Stimulated activated CD8-positive, alpha-beta memory T cell treated with anti-CD3 and anti-CD28 coated beads, Interleukin-2, amount 100 ng/mL, for 48 hours (primary cell): ENCODE measurements around the gene RAP1GAP.

Experiments
- DNase-seq, 2 donors: peaks; one replicate each; pipeline ENCODE4 v3.0.0-alpha.2; 2020; ENCODE audit warnings: low read depth in 2 of 2

RAP1GAP gene

GRCh38 chr1:21662426-21663247, 6.5 kb downstream of the RAP1GAP start:
- DNase-seq, result no peak

DNA sequence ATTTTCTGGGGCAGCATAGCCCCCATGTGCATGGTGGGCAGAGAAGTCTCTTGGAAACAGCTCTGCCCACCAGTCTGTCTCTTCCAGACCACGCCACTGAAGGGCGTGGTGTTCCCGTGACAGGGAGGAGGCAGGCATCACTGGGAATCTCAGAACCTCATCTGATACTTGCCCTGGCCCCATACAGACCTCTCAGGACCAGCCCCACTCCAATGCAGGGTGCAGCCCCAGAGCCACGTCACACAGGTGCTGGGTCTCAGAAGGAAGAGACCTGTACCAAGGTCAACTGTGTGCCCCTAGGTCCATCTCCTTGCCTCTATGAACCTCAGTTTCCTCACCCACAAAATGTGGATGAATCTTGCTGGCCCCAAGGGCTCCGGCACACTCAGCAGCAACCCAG, 7.3 kb downstream of the RAP1GAP start:
- DNase-seq, result no peak

DNA sequence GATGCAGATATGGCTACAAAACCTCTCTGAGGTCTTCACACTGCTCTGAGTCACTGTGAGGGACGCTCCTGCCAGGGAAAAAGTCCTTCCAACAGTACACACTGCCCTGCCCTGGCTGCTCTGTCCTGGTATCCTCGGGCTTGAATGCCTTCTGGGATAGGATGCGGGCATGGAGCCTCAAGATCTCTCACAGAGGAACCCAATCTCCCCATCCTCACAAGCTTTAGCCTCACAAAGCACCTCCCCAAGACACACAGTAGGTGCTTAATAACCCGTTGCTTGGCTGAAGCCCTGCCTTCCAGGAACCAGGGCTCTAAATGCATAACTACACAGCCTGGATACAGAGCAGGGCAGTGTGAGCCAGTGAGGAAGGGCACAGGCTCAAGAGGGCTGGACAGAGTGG, 9.2 kb downstream of the RAP1GAP start:
- no peak for DNase-seq

DNA sequence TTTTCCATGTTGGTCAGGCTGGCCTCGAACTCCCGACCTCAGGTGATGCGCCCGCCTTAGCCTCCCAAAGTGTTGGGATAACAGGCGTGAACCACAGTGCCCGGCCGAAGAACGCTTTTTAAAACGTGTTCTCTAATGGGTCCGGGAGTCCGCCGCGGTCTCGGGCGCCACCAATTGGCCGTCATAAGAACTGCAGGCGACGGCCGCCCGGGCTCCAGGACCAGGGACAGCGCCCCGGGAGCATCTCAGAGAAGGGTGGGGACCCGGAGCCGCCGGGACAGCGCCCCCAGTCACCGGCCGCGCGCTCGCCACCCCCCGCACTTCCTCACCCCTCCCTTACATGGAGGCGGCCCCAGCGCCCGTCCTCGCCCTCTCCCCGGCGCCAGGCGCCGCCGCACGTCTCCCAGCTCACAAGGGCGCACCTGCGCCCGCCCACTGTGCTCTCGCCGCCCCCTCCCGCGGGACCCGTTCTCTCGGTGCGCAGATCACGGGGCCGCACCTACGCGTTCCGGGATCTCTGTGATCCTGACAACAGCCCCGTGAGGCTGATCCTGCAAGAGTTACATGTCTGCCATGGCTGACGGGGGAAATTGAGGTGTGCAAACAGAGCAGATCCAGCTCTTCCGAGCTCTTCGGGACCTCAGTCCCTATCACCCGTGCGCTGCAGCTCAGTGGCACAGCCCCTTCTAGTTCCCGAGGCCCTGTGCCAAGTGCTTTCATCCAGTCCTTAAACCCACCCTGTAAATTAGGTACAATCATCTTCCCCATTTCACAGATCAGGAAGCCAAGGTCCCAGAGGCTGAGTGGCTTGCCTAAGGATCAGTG, 9.8 kb downstream of the RAP1GAP start:
- DNase-seq, result peak; percentile 58 to 64

- DNase-seq, result no peak
Measured at GRCh38 chr1:21657456-21658190, 11.5 kb downstream of the RAP1GAP start.

GRCh38 chr1:21655748-21656147, 13.4 kb downstream of the RAP1GAP start:
- DNase-seq, result no peak

DNA sequence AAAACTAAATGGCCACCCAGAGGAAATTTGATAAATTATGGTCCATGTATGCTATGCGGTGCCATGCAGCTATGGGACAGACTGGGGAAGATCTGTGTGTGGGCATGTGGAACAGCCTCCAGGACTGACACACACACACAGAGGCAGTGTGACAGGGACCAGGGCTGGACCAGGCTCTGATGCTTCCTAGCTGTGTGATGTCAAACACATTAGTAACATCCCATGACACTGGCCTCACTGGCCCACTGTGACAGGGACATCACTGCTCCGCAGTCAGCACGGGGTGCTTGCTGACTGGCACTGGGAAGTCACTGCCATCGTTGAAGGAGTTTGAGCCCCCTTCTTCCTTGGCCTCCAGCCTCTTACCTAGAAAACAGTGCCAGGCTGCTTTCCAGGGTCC, 13.9 kb downstream of the RAP1GAP start:
- DNase-seq, result no peak

DNA sequence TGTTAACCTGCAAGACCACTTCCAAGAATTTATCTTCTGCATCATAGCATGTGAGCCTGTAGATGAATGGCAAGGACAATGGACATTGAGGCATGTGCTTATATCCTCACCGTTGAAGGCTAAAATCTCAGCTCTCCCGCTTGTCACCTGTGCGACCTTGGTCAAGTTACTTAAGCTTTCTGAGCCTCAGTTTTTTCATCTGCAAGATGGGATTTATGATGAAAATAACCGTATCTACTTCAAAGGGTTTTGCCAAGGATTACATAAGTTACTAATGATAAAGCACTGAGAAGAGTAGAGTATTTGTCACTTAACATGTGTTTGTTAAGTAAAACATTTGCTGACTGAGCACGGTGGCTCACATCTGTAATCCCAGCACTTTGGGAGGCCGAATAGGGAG, 14.9 kb downstream of the RAP1GAP start:
- DNase-seq, result no peak

DNA sequence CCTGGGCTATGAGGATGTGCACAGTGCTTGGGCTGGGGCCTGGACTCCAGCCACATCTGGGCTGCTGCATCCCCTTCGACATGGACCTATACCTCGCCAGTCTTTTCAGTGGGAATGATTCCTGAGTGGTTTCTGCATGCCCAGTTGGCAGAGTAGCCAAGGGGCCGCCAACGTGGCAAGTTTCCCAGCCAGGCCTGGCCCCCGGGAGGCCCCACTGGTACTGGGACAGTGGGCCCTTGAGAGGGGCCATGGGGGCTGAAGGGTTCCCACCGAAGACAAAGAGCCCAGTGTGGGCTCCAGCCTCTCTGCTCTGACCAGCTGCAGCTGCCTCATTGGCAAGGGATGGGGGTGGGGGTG, 15.4 kb downstream of the RAP1GAP start:
- DNase-seq, result no peak

GRCh38 chr1:21652937-21653743, 16.0 kb downstream of the RAP1GAP start:
- DNase-seq, result no peak

DNA sequence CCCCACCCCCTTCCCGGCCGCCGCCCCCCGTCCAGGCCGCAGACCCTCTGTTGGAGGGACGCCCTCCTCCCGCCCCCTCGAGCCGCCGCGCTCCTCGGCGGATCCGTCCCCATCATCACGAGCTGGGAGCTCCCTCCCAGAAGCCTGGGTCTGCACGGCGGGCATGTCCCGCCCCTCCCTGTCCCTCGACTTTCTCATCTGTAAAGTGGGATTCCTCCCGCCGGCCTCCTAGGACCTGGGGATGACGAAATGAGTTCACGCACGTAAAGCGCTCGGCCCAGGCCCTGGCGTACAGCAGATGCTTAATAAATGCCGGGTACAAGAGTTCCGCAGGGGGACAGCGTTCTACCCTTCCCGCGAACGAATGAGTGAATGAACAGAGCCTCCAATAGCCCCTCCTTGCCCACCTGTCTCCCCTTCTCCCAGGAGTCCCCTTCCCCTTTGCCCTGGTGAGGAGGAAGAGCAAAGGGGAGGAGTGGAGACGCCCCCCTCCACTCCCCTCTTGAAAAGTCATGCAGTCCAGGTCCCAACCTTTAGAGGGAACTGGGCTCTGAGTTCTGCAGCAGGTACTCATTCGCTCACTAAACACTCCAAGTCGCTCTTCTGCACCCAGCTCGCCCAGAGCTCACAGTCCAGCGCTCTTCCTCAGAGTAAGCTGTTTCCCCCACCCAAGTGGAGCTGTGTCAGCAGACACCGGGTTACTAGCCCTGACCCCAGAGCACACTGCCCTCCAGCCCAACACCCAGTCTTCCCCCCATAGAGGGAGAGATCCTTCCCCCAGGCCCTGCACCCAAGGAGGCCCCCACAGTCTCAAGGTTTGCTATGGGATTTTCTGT, 16.8 kb downstream of the RAP1GAP start:
- no peak for DNase-seq

DNA sequence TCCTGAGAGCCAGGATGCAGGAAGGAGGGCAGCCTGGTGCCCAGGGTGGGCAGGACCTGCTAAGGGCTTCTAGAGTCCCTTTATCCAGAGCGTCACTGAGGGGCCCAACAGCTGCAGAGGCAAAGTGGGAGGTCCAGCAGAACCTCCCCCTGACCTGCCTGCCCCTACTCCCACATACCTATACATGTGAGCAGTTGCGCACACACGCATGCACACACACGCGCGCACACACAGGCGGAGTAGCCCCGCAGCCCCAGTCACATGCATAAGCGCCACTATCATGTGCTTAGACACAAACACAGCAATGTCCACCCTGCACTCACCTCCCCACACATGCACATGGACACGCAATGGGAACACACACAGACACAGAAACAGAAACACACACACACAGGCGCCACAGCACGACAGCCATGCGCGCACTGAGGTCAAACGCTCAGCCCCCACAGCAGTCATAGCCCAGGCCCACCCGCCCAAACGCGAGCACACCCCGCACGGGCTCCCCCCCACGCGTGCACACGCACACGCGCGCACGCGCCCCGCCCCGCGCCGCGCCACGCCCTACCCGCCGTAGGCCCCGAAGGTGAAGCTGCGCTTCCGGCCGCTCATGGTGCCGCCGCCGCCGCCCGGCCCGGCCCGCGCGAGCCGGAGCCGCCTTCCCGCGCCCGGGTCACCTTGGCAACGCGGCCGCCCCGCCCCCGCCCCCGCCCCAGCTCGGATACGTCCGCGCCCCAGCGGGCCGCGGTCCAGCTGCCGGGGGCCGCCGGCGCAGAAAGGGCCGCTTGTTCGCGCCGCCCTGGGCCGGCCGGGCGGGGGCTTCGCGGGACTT, 17.7 kb downstream of the RAP1GAP start:
- DNase-seq, result no peak

GRCh38 chr1:21650400-21650799, 18.8 kb downstream of the RAP1GAP start:
- DNase-seq, result no peak

- no peak for DNase-seq
Measured at GRCh38 chr1:21649315-21649714, 19.8 kb downstream of the RAP1GAP start.

DNA sequence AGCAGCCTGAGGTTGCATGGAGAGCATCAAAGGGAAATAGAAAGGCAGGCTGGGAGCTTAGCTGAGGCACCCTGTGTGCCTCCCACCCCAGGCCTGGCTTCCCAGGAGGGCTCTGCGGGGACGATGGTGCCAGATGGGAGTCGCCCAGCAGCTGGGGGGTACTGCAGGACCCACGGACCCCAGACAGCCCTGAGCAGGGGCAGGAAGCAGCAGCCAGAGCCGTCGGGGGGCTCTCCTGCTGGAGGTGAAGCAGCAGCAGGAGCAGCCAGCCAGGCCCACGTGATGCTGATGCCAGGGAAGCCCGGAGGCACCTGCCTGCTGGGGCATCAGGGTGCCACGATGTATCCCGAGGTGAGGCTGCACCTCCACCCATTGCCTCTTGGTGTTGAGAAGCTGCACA, 20.4 kb downstream of the RAP1GAP start:
- no peak for DNase-seq

- DNase-seq, result no peak
Measured at GRCh38 chr1:21648352-21648730, 20.8 kb downstream of the RAP1GAP start.

- peak in 1 of 2 donors; percentile 38 for DNase-seq
Measured at GRCh38 chr1:21647431-21648351, 21.5 kb downstream of the RAP1GAP start.

GRCh38 chr1:21645550-21645949, 23.6 kb downstream of the RAP1GAP start:
- DNase-seq, result no peak

GRCh38 chr1:21644906-21645305, 24.3 kb downstream of the RAP1GAP start:
- DNase-seq, result no peak
